GM18520 (cell line): Measurements from ENCODE around the gene PERCC1.
"Not testable (repeated sequence)": the region's sequence is repeated elsewhere in the genome, so short reads cannot be mapped to it uniquely, and the experiment has no call there.

Source experiments
- ATAC-seq: cut with Tn5 transposase; IDR thresholded peaks from one replicate; pipeline ENCODE4 v1.9.1; 2021; ENCODE audit not compliant: unreplicated experiment

The PERCC1 gene

GRCh38 chr16:1433263-1433560, 2.3 kb downstream of the PERCC1 start:
- ATAC-seq, result no peak

- no peak for ATAC-seq
These were observed 2.9 kb downstream of the PERCC1 start for GRCh38 chr16:1433756-1434155.

GRCh38 chr16:1434644-1435592, 4.0 kb downstream of the PERCC1 start:
- no peak for ATAC-seq

- no peak for ATAC-seq
These were observed 5.2 kb downstream of the PERCC1 start for GRCh38 chr16:1435921-1436697.

- no peak for ATAC-seq
These were observed 6.0 kb downstream of the PERCC1 start for GRCh38 chr16:1436731-1437355.

GRCh38 chr16:1437606-1438005, 6.7 kb downstream of the PERCC1 start:
- ATAC-seq, result no peak

- no peak for ATAC-seq
These were observed 7.6 kb downstream of the PERCC1 start for GRCh38 chr16:1438229-1439057.

- no peak for ATAC-seq
These were observed 8.3 kb downstream of the PERCC1 start for GRCh38 chr16:1439058-1439698.

GRCh38 chr16:1439699-1440074, 8.8 kb downstream of the PERCC1 start:
- not testable (repeated sequence) for ATAC-seq

GRCh38 chr16:1441391-1441829, 10.5 kb downstream of the PERCC1 start:
- ATAC-seq, result no peak

GRCh38 chr16:1442697-1443096, 11.8 kb downstream of the PERCC1 start:
- no peak for ATAC-seq

- no peak for ATAC-seq
These were observed 12.6 kb downstream of the PERCC1 start for GRCh38 chr16:1443403-1443973.

- no peak for ATAC-seq
These were observed 13.3 kb downstream of the PERCC1 start, which contains the start of gene CCDC154 for GRCh38 chr16:1443980-1444729. TSS of gene CCDC154 (minus strand) at chr16:1444556. CDS start at chr16:1444322, 234 bp downstream.

- ATAC-seq, result no peak
These were observed 14.0 kb downstream of the PERCC1 start for GRCh38 chr16:1444730-1445517.

- no peak for ATAC-seq
These were observed 14.8 kb downstream of the PERCC1 start for GRCh38 chr16:1445518-1446203.

GRCh38 chr16:1446296-1447080, 15.6 kb downstream of the PERCC1 start:
- ATAC-seq, result no peak

GRCh38 chr16:1447965-1448364, 17.1 kb downstream of the PERCC1 start:
- ATAC-seq, result no peak
